HG02571 (cell line): ENCODE results near the gene SPG21.

ENCODE experiments used
- ATAC-seq: cut with Tn5 transposase; IDR thresholded peaks from one replicate; pipeline ENCODE4 v1.9.1; 2021; ENCODE audit warnings: mild to moderate bottlenecking, moderate library complexity; ENCODE audit not compliant: unreplicated experiment

The SPG21 gene

DNA sequence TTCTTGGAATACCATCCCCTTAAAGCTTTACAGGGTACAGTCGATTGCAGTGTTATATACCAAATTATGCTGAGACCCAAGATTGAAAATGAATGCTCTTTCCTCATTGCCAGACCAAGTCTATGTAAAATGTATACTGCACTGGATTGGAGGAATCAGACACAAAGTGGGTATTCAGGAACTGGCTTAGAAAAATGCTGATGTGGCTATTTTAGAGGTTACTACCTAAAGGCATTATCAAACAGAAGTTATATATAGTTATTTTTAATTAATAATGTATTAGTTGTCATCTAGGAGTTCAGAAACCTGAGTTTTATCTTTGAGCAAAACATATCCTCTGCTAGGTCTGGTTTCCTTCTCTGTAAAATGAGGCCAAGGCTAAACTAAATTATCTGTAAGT lies 3.6 kb upstream of the SPG21 start:
- no peak for ATAC-seq

DNA sequence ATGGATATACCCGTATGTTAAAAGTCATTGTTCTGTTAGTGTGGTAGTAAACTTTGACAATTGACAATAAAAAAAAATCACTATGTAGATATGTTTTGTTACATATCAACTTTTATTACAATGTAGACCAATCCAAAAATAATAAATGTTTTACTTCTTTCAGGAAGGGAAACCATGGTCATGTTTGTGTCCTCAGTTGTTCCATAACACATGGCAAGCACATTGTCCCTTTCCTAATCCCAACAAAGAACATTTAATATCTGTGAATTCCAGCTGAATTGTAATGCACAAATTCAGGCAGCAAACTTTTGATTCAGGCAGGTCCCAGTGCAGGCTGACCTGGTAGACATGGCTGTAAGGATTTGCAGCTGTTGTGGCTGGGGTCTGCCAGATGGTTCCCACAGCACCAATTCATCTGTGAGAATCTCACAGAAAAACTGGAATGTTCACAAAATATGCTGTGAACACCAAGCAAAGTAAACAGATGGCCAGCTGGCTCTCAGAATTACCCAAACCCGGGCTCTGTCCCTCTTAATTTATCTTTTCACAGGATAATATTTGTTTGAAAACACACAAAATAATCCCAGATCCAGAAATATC lies 1.9 kb upstream of the SPG21 start:
- ATAC-seq = no peak

DNA sequence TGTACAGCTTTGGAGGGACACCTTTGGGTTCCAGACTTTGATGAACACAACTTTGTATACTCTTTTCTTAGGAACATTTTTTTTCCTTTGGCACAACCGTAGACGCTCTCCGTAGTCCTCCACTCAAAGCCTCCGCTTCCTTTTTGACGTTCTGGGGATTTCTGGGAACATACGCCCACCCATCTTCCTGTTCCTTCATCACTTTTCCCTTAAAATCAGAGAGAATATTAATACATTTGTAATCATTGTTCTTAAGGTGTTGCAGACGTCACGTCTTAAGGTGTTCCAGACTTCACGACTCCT lies 405 bp upstream of the SPG21 start:
- ATAC-seq = no peak

DNA sequence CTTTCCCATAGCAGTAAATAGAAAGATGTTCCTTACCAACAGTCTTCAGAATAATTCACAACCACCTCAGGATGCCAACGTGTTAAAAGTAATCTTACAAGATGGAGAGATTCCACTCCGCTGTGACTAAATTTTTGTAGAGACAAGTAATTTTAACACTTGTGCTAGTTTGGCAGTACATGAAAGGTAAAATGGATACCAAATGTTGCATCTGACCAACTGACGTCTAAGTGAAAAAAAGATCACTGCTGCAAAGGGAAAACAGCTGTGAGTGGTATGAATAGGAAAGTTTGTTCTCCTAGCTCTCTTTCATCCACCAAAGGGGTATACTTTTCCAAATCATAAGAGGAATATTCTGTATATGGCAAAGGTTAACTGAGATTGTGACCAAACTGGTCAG lies 2.6 kb downstream of the SPG21 start:
- no peak for ATAC-seq

DNA sequence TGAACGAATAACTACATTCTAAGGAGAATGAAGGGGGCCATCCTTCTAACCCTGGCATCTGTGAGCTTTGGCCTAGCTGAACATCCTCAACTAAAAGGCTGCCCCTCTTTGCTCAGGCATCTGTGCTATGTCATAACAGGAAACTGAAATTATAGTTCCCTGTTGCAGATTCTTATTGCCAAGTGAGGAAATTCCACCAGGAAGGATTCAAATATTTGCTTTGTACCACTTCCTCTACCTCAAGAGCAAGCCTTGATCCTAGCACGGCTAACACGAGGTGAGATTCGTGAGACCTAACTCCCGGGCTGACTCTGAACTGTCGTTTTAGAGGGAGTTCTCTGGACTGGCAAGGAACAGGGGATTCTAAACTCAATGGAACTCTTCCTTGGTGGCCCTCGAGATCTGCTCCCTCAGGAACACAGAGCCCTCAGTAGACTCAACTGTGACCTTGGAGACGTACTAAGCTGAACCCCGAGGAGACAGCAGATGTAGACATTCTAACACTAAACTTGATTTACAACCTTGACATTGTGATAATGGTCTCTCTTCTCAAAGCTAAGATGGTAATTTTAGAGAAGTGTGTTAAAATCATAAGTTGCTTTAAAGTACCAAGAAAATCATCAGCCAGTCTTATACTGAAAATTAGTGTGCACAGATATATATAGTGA lies 4.2 kb downstream of the SPG21 start:
- ATAC-seq = no peak

DNA sequence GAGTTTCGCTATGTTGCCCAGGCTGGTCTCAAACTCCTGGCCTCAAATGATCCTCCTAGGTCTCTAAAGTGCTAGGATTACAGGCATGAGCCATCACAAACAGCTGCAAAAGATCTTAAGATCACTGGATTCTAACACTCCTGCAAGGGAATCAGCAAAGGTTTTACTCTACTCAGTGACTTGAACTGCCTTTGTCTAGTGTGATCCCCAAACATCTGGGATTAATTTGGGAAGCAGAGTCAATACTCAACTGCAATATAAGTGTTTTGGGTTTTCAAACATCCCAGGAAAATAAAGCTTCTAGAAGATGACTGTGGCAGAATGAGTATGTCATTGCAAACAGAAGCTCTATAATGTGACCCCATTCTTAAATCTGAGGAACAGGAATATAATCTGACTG lies 7.2 kb downstream of the SPG21 start:
- no peak for ATAC-seq

DNA sequence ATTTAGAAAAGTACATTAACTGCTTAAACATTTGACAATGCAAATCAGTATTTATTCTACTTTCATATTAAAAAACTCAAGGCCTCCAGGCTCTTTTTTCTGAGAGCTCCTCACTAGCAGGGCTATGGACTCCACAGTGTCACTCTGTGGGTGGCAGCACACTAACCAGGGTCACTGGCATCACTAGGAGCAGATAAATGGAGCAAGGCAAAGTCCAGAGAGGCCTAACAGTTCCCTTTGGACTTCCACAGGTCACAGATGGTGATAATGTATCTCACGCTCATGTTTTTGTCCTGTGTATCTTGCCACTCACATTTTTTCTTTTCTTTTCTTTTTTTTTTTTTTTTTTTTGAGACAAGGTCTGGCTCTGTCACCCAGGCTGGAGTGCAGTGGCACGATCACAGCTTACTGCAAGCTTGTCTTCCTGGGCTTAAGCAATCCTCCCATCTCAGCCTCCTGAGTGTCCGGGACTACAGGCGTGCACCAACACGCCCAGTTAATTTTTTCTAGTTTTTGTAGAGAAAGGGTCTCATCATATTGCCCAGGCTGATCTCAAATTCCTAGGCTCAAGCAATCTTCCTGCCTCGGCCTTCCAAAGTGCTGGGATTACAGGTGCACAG lies 7.8 kb downstream of the SPG21 start:
- no peak for ATAC-seq

DNA sequence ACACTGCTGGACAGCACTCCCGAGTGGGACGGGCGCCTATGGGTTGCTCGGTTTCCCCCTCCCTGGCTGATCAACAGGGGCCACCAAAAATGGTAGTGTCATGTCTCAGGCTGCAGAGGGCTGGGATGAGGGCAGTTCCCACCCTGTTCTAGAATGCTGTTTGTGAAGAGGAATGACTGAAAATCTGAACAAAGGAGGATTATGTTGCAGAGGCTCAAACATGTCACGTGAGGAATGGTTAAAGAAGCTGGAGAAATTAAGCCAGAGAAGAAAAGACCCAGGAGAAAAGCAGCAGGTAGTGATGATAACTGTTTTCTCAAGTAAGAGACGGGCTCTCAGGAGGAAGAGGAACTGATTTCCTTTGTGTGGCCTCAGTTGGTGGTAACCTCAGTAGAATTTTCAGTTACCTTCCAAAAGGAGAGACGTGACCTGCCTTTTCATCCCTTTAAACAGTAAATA lies 10.4 kb downstream of the SPG21 start:
- no peak for ATAC-seq

DNA sequence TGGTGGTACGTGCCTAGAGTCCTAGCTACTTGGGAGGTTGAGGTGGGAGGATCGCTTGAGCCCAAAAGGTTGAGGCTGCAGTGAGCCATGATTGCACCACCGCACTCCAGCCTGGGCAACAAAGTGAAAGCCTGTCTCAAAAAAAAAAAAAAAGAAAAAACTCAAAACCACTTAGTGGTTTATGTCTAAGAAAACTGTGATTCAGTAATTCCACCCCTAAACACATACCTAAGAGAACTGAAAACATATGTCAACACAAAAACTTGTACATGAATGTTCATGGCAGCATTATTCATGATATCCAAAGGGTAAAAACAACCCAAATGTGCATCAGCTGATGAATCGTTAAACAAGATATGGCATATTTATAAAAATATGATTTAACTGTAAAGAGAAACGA lies 14.3 kb downstream of the SPG21 start:
- no peak for ATAC-seq

DNA sequence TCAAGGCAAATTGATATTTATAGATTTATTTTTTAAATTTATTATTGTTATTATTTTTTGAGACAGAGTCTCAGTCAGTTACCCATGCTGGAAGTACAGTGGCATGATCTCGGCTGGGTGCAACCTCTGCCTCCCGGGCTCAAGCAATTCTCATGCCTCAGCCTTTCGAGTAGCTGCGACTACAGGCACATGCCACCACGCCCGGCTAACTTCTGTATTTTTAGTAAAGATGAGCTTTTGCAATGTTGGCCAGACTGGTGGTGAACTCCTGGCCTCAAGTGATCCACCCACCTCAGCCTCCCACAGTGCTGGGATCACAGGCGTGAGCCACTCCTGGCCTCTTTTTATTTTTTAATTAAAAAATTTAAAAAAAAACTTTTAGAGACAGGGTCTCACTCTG lies 19.0 kb downstream of the SPG21 start:
- ATAC-seq = no peak

DNA sequence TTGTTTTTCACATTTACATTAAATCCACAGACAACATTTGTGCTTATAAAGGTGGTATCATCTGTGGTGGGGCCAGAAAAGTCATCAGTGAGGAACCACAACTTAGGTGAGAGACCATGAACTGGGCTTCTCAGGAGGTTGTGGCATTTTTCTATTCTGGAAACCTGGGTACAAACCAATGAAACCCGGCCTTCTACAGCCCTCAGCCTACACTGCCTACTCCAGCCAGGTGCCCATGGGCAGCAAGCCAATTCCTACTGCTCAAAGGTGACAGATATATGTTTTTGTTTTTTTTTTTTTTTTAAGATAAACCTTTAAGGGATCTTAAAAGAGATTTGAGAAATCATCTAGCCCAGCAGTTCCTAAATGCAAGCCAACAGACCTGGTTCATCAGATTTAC lies 20.3 kb downstream of the SPG21 start:
- no peak for ATAC-seq

DNA sequence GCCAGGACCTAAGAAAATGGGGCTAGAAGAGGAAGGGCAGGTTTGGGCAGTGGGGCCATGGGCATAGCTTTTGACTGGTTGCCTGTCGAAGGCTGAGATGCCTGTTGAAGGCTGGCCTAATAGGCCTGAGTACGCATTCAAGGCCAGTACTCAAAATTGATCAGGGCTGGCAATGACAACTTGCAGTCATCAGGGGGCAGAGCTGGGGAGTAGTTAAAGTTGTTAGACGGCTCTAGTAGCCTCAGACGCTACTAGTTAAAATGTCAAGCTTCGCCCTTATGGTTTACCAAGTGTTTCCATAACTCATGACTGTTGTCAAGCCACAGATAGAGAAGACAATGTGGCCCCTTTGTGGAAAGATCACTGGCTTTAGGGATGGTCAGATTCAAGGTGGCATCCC lies 28.7 kb downstream of the SPG21 start:
- ATAC-seq = no peak

DNA sequence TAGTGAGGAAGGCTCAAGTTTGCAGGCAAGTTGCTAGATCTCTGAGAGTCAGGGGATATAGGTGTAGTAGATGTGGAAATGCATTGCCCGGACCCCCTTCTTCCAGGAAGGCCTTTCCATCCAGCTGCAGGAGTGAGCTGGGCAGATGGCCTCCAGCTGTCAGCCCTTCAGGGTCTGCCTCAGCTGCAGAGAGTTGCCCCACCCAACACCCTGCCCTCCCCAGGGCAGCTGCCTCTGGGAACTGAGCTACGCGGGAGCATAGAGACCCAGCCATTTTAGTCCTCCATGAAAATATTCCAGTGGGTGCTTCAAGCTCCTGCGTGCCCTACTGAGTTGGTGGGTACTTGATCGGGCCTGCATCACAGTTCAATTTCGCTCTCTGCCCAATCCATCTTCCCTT lies 29.6 kb downstream of the SPG21 start:
- ATAC-seq = no peak

DNA sequence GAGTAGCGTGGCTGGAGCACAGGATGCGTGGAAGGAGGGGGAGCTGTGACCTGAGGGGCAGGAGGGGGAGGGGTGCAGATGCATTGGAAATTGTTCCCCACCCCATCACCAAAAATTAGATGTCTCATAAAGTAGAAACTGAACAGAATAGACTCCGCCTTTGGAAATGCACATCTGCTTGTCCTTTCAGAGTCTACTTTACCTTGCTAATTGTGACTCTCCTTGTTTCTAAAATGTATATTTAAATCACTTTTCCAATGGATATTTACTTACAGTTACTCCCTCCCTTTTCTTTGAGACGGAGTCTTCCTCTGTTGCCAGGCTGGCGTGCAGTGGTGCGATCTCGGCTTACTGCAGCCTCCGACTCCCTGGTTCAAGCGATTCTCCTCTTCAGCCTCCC lies 30.6 kb downstream of the SPG21 start:
- no peak for ATAC-seq

DNA sequence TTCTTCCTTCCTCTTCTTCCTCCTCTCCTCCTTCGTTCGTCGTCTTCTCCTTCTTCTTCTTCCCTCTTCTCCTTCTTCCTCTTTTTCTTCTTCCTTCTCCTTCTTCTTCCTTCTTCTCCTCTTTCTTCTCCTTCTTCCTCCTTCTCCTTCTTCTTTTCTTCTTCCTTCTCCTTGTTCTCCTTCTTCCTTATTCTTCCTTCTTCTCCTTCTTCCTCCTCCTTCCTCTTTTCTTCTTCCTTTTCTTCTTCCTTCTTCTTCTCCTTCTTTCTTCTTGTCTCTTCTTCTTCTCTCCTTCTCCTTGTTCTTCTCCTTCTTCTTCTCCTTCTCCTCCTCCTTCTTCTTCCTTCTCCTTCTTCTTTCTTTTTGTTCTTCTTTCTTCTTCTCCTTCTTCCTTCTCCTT lies 35.3 kb downstream of the SPG21 start:
- ATAC-seq = no peak

DNA sequence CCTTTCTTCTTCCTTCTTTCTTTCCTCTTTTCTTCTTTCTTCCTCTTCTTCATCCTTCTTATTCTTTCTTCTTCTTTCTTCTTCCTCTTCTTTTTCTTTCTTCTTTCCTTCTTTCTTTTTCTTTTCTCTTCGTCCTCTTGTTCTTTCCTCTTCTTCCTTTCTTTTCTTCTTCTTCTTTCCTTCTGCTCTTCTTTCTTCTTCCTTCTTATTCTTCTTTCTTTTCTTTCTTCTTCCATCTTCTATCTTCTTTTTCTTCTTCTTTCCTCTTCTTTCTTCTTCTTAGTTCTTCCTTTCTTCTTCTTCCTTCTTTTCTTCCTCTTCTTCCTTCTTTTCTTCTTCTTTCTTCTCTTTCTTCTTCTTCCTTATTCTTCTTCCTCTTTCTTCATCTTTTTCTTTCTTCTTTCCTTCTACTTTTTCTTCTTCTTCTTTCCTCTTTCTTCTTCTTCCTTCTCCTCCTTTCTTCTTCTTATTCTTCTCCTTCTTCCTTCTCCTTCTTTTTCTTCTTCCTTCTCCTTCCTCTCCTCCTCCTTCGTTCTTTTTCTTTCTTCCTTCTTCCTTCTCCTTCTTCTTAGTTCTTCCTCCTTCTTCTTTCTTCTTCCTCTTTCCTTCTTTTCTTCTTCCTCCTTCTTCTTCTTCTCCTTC lies 37.8 kb downstream of the SPG21 start:
- ATAC-seq = no peak

DNA sequence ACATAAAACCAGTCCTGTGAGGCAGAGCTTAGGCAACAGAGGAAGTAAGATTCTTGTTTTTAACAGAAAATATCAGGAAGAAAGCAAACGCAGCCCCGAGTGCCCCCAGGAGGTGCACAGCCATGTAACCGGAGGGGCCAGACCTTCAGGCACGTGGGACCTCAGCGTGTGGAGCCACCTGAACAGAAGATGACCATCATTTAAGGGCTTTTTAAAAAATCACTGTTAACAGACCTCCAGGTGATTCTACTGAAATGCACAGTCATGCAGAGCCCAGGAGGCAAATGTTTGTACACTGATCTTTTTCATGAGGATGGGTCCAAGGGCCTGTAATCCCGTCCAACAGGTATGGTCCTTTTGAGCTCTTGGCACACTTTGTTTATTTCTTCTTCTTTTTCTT lies 38.8 kb downstream of the SPG21 start:
- no peak for ATAC-seq

DNA sequence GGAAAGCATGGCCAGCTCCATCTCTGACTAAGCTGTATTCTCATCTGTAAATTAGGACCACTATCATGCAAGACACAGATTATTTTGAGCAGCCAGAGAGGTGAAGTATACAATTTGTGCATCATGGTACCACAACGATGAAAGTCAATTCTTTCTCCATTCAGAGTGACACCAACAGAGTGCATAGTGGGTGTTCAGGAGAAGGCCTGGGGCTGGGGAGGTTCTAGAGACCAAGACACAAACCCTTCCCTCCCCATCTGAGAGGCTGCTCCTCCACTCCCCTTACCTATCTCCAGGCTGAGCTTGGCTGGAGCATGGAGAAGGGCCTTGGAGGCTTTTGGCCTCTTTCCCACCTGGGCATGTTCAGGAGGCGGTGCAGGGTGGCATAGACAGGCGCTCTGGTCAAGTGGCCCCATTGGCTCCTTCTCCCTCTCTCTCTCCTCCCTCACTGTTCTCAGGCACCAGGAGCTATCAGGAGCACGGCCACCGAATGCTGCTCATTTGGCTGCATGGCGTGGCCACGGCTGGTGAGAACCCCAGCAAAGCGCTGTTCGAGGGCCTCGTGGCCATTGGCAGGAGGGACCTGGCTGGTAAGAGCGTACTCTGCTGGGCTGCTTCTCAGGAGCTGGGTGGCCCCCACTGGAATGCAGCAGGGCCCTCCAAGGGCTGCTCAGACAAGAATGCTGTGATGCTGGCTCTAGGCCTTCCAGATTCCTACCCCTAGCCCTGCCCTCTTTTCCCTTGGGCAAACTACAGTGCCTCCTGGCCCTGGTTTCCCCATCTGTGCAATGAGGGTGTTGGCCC lies 40.1 kb downstream of the SPG21 start:
- no peak for ATAC-seq

DNA sequence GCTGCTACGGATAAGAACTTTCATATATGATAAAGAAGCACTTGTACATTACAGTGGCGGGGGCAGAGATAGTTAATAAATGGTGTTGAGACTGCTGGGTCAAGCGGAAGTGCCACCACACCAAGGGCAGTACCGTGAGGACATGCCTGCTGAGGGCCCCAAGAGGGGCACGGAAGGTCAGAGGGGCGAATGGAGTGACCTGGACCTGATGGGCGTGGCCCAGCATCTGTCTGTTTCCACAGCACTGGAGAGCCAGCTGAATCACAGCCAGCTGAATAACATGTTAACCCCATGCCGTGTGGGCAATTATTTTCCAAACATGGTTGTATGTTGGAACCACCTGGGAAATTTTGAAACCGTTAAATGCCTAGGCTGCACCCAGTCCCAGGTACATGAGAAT lies 40.8 kb downstream of the SPG21 start:
- no peak for ATAC-seq

DNA sequence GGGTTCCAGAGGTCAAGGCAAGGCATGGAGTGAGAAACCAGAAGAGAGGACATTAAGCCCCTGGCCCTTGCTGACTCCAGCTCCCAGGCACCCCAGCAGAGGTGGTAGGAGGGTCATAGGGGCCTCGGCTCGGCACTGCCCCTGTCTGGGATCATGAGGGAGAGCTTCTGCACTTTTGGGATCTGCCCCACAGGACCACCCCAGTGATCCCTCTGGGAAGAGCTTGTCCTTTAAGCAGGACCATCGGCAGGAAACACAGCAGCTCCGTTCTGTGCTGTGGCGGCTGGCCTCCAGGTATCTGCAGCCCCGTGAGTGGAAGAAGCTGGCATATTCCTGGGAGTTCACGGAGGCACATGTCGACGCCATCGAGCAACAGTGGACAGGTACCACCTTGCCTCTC lies 42.5 kb downstream of the SPG21 start:
- ATAC-seq = no peak

DNA sequence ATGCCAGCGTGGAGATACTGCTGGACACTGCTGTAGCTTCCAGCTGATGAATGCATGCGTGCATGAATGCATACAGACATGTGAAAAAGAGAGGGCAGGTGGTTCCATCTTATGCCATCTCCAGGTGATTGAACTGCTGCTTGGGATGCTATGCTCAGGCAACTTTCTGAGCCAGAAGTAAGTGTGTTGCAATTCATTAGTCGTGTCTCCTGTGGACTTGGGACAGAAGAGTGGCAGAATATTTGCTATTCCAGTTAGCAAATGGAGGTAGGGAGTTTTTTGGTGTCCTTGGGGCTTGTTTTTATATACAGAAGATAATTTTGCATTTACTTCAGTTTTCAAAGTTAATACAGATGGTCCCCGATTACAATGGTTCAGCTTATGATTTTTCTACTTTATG lies 44.8 kb downstream of the SPG21 start:
- ATAC-seq = no peak
